ENCODE data around the gene LY6G5C.

The LY6G5C gene, protein sequence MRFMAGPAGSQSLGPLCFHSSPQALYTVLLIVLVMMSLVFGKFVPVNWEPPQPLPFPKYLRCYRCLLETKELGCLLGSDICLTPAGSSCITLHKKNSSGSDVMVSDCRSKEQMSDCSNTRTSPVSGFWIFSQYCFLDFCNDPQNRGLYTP

GRCh38 chr6:31680226-31681134 is at the start of gene LY6G5C:
LY6G5C (minus strand) TSS chr6:31681067; CDS start chr6:31680373, 694 bp downstream.
- H3K36me3 ChIP-seq (replicated peaks) = no peaks in the 10 kb centered on the region
- TF ChIP-seq, protein P1, sequence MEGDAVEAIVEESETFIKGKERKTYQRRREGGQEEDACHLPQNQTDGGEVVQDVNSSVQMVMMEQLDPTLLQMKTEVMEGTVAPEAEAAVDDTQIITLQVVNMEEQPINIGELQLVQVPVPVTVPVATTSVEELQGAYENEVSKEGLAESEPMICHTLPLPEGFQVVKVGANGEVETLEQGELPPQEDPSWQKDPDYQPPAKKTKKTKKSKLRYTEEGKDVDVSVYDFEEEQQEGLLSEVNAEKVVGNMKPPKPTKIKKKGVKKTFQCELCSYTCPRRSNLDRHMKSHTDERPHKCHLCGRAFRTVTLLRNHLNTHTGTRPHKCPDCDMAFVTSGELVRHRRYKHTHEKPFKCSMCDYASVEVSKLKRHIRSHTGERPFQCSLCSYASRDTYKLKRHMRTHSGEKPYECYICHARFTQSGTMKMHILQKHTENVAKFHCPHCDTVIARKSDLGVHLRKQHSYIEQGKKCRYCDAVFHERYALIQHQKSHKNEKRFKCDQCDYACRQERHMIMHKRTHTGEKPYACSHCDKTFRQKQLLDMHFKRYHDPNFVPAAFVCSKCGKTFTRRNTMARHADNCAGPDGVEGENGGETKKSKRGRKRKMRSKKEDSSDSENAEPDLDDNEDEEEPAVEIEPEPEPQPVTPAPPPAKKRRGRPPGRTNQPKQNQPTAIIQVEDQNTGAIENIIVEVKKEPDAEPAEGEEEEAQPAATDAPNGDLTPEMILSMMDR (IDR thresholded peaks at IDR 0.05; ENCODE audit: low read depth, low read length, missing control alignments) = peak; percentile 85
- peak; percentile 82 for DNase-seq
- no peaks in the 10 kb centered on the region for H3K27me3 ChIP-seq (replicated peaks)
- H3K27ac ChIP-seq = peak within 1 kb of the TSS; percentile 30
- H3K4me3 ChIP-seq (ENCODE audit: low read depth, low read length) = peak within 1 kb of the TSS; percentile 61
- in situ Hi-C loops (cut with HindIII; ENCODE audit: low pct_ligation_motif_present, low sequenced_read_pairs) = no loop called here

GRCh38 chr6:31729979-31730630 is 49.2 kb upstream of the LY6G5C start:
- peak; percentile 77 for DNase-seq
- Histone ChIP-seq H3K4me3 (ENCODE audit: low read depth, low read length) (peak overlapping the region; percentile 84), H3K27ac (peak overlapping the region; percentile 59), H3K27me3 (replicated peaks) (no peaks in the 10 kb centered on the region), H3K36me3 (replicated peaks) (peaks cover 56% of the 10 kb centered on the region)
- in situ Hi-C loops (cut with HindIII; ENCODE audit: low pct_ligation_motif_present, low sequenced_read_pairs) = no loop called here
- TF ChIP-seq, protein P1 (IDR thresholded peaks at IDR 0.05; ENCODE audit: low read depth, low read length, missing control alignments) = no peak

- H3K36me3 ChIP-seq (replicated peaks) = peaks cover 56% of the 10 kb centered on the region
- DNase-seq = peak; percentile 83
- TF ChIP-seq, protein P1 (IDR thresholded peaks at IDR 0.05; ENCODE audit: low read depth, low read length, missing control alignments) = no peak
- in situ Hi-C loops (cut with HindIII; ENCODE audit: low pct_ligation_motif_present, low sequenced_read_pairs) = no loop called here
- peak overlapping the region; percentile 59 for H3K27ac ChIP-seq
- H3K27me3 ChIP-seq (replicated peaks) = no peaks in the 10 kb centered on the region
- H3K4me3 ChIP-seq (ENCODE audit: low read depth, low read length) = peak overlapping the region; percentile 84
These were observed 48.7 kb upstream of the LY6G5C start for GRCh38 chr6:31729515-31729978.

DNA sequence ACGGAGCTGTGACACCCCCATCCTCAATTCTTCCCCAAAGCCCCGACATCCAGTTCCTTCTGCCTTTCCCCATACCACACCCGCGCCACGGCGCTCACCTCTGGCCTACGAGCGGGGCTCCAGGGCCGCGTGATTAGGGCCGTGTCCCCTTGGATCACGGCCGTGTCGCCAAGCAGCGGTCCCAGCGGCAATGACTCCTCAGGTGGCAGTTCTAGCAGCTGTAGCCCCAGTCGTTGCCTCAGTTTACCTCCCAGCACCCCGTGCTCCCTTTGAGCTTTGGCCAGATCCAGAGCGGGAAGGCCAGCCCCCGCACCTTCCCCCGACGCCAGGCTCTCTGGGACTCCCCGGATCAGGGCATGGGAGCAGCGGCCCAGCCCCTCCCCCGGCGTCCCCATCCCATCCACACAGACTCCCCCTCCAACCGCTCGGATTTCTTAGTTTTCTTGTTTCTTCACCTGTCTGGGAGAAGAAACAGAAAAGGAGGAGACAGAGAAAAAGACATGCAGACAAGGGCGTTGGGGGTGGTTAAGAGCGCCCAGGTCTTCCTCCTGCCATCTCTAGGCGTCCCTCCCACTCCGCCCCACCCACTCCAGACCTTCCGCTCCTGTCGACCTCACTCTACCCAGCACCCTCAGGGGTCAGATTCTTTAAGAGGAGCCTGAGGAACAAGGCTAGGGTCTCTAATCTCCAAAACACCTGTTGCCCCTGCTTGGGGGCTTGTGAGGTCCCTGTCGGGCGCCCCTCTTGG is 48.1 kb upstream of the LY6G5C start, which contains the start of gene DDAH2:
TSS of gene DDAH2 (minus strand) at position 533 of the 748 bp plus-strand sequence. CDS start at position 395, 138 bp downstream.
- Histone ChIP-seq H3K36me3 (replicated peaks) (peaks cover 51% of the 10 kb centered on the region), H3K4me3 (ENCODE audit: low read depth, low read length) (peak within 1 kb of the TSS; percentile 84), H3K27me3 (replicated peaks) (no peaks in the 10 kb centered on the region), H3K27ac (peak within 1 kb of the TSS; percentile 59)
- TF ChIP-seq, protein P1 (IDR thresholded peaks at IDR 0.05; ENCODE audit: low read depth, low read length, missing control alignments) = peak; percentile 78
- in situ Hi-C loops (cut with HindIII; ENCODE audit: low pct_ligation_motif_present, low sequenced_read_pairs) = no loop called here
- DNase-seq = no peak
